Loucy (cell line): ENCODE measurements around the gene TET1.

Experiments
- EZH2phosphoT487 ChIP-seq: fragments of 200-600 bp; IDR thresholded peaks from 2 replicates; pipeline ENCODE4 v1.6.1; 2018; ENCODE audit warnings: antibody characterized with exemption, mild to moderate bottlenecking, moderate library complexity, borderline replicate concordance
- TF ChIP-seq, protein P1 (sequence below): fragments of 200-600 bp; sonication (generic); conservative IDR thresholded peaks from 2 replicates; pipeline ENCODE4 v1.5.1; 2014; ENCODE audit warnings: mild to moderate bottlenecking, antibody characterized with exemption, low read length

DNA sequence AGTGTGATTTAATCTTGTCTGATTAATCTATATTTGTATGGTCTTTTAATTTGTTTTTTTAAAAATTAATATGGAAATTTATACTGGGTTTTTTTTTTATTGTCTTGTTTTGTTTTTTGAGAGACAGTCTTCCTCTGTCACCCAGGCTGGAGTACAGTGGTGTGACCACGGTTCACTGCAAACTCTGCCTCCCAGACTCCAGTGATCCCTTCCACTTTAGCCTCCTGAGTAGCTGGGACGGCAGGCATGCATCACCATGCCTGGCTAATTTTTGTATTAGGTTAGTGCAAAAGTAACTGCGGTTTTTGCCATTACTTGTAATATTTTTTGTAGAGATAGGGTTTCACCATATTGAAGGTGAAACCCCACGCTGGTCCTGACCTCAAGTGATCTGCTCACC is 73.1 kb downstream of the TET1 start:
- TF ChIP-seq, protein P1, sequence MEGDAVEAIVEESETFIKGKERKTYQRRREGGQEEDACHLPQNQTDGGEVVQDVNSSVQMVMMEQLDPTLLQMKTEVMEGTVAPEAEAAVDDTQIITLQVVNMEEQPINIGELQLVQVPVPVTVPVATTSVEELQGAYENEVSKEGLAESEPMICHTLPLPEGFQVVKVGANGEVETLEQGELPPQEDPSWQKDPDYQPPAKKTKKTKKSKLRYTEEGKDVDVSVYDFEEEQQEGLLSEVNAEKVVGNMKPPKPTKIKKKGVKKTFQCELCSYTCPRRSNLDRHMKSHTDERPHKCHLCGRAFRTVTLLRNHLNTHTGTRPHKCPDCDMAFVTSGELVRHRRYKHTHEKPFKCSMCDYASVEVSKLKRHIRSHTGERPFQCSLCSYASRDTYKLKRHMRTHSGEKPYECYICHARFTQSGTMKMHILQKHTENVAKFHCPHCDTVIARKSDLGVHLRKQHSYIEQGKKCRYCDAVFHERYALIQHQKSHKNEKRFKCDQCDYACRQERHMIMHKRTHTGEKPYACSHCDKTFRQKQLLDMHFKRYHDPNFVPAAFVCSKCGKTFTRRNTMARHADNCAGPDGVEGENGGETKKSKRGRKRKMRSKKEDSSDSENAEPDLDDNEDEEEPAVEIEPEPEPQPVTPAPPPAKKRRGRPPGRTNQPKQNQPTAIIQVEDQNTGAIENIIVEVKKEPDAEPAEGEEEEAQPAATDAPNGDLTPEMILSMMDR: no peak
- TF ChIP-seq EZH2phosphoT487: no peak
